Tibial artery (tissue), 4 donors: ENCODE data around the gene PRMT7.

Experiments used
- DNase-seq, 2 donors: peaks; one replicate each; pipeline ENCODE4 v3.0.0-alpha.2; 2019
- H3K27ac ChIP-seq, 2 donors: fragments of 200-600 bp; sonication (generic) in 1 of 2; 1 replicate in 1 of 2; 2 replicates in 1 of 2; pipeline ENCODE4 v1.5.1; 2018 to 2019; ENCODE audit warnings: mild to moderate bottlenecking in 1 of 2
- H3K27me3 ChIP-seq, 2 donors: fragments of 200-600 bp; sonication (generic) in 1 of 2; one replicate each; pipeline versions ENCODE4 v1.5.1 to v1.6.0; 2016 to 2019
- H3K36me3 ChIP-seq, 3 donors: fragments of 200-600 bp; sonication (generic) in 2 of 3; one replicate each; pipeline ENCODE4 v1.5.1; 2016 to 2019; ENCODE audit warnings: mild to moderate bottlenecking in 2 of 3
- H3K4me1 ChIP-seq, 4 donors: fragments of 200-600 bp; sonication (generic) in 2 of 4; 1 replicate in 3 of 4; 2 replicates in 1 of 4; pipeline ENCODE4 v1.5.1; 2016 to 2019
- H3K4me3 ChIP-seq, 2 donors: fragments of 200-600 bp; sonication (generic) in 1 of 2; 1 replicate in 1 of 2; 2 replicates in 1 of 2; pipeline ENCODE4 v1.5.1; 2018 to 2019; ENCODE audit warnings: mild to moderate bottlenecking in 2 of 2
- H3K9me3 ChIP-seq, 3 donors: fragments of 200-600 bp; sonication (generic) in 1 of 3; one replicate each; pipeline ENCODE4 v1.5.1; 2016 to 2019
- CTCF ChIP-seq, 2 experiments: fragments of 200-600 bp in 1 of 2; fragments of 450-650 bp in 1 of 2; IDR thresholded peaks; one replicate each; pipeline ENCODE4 v1.5.1; 2017 to 2019; ENCODE audit warnings: antibody characterized with exemption in 2 of 2, mild to moderate bottlenecking in 1 of 2, moderate library complexity in 1 of 2
- intact Hi-C: fragments of 100-400 bp; cut with DNase I; formaldehyde crosslinking; loops from one replicate; pipeline ENCODE4 v1.15.0; 2023; ENCODE audit warnings: low total_unique reads

PRMT7 gene

GRCh38 chr16:68362262-68362913 is 51.6 kb downstream of the PRMT7 start:
- DNase-seq, result no peak
- intact Hi-C loops, result no loop called here
- H3K9me3 ChIP-seq, result no peaks in the 10 kb centered on the region
- no peak overlapping the region for H3K4me3 ChIP-seq
- no peak for TF ChIP-seq CTCF (IDR thresholded peaks at IDR 0.05)
- peaks cover 0 to 36% of the 10 kb centered on the region in 2 donors for H3K27me3 ChIP-seq
- H3K36me3 ChIP-seq, result peaks cover 10 to 36% (median 13%) of the 10 kb centered on the region in 3 donors
- no peak overlapping the region for H3K27ac ChIP-seq
- H3K4me1 ChIP-seq, result no peaks in the 10 kb centered on the region

GRCh38 chr16:68362947-68363657 is 52.3 kb downstream of the PRMT7 start:
- Histone ChIP-seq H3K9me3 (no peaks in the 10 kb centered on the region), H3K4me1 (no peaks in the 10 kb centered on the region), H3K36me3 (peaks cover 3 to 29% (median 6%) of the 10 kb centered on the region in 3 donors), H3K4me3 (no peak overlapping the region), H3K27me3 (peaks cover 0 to 43% of the 10 kb centered on the region in 2 donors), H3K27ac (no peak overlapping the region)
- TF ChIP-seq CTCF (IDR thresholded peaks at IDR 0.05), result no peak
- intact Hi-C loops, result no loop called here
- DNase-seq, result no peak

GRCh38 chr16:68363658-68364521 is 53.1 kb downstream of the PRMT7 start:
- Histone ChIP-seq H3K36me3 (peaks cover 0 to 21% (median 2%) of the 10 kb centered on the region in 3 donors), H3K4me1 (no peaks in the 10 kb centered on the region), H3K9me3 (no peaks in the 10 kb centered on the region), H3K4me3 (no peak overlapping the region), H3K27ac (no peak overlapping the region), H3K27me3 (peaks cover 0 to 50% of the 10 kb centered on the region in 2 donors)
- no peak for DNase-seq
- intact Hi-C loops, result no loop called here
- TF ChIP-seq CTCF (IDR thresholded peaks at IDR 0.05), result no peak

GRCh38 chr16:68364561-68364998 is 53.8 kb downstream of the PRMT7 start:
- TF ChIP-seq CTCF (IDR thresholded peaks at IDR 0.05), result no peak
- DNase-seq, result no peak
- peaks cover 0 to 14% (median 0%) of the 10 kb centered on the region in 3 donors for H3K36me3 ChIP-seq
- intact Hi-C loops, result no loop called here
- H3K27me3 ChIP-seq, result peaks cover 0 to 50% of the 10 kb centered on the region in 2 donors
- H3K27ac ChIP-seq, result no peak overlapping the region
- H3K4me1 ChIP-seq, result no peaks in the 10 kb centered on the region
- no peak overlapping the region for H3K4me3 ChIP-seq
- H3K9me3 ChIP-seq, result no peaks in the 10 kb centered on the region

GRCh38 chr16:68365167-68365817 is 54.5 kb downstream of the PRMT7 start:
- intact Hi-C loops, result no loop called here
- peaks cover 0 to 7% (median 0%) of the 10 kb centered on the region in 3 donors for H3K36me3 ChIP-seq
- no peaks in the 10 kb centered on the region for H3K9me3 ChIP-seq
- no peak for TF ChIP-seq CTCF (IDR thresholded peaks at IDR 0.05)
- peaks cover 0 to 50% of the 10 kb centered on the region in 2 donors for H3K27me3 ChIP-seq
- peak in 1 of 2 donors; percentile 47 for DNase-seq
- no peak overlapping the region for H3K27ac ChIP-seq
- H3K4me3 ChIP-seq, result no peak overlapping the region
- no peaks in the 10 kb centered on the region for H3K4me1 ChIP-seq
